Measurements from ENCODE around the gene MRFAP1L1. TPM values are rescaled to one million over a fixed set of nuclear protein-coding genes. Genes with fewer than 3 reads are reported as not detected.

MRFAP1L1 gene
- polyA plus RNA-seq, 3 donors: 7.6 to 19.1 (median 13.8) TPM

DNA sequence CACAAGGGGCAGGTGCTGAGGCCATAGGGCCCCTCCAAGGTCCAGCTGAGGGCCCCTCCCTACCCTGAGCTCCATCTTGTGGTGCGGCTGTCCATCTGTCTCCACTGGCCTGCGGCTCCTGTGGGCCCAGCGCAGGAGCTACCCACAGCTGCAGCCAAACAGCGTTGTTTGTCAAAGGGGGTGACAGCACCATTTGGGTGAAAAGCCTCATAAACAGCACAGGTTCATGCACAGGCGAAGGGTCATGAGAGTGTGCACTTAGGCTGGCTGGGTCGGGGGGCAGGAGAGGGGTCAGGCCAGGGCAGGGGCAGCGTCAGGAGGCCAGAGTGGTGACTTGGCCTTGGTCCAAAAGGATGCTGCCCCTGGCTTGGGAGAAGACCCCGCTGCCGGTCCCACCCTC is 38.6 kb upstream of the MRFAP1L1 start:
- Histone ChIP-seq H3K9ac (ENCODE audit: insufficient read depth, low read length, poor library complexity, severe bottlenecking) (no peak overlapping the region), H3K27me3 (ENCODE audit: control insufficient read depth in 2 of 2, insufficient read depth in 2 of 2, low read length in 2 of 2) (no peaks in the 10 kb centered on the region), H2AFZ (ENCODE audit: insufficient read depth, low read depth, low read length, poor library complexity, severe bottlenecking) (no peak overlapping the region), H4K20me1 (ENCODE audit: insufficient read depth, low read length) (no peaks in the 10 kb centered on the region), H3K9me3 (replicated peaks in 1 of 2; ENCODE audit: control insufficient read depth in 1 of 2, insufficient read depth in 1 of 2, low read length in 2 of 2) (no peaks in the 10 kb centered on the region), H3K36me3 (replicated peaks in 1 of 2; ENCODE audit: control insufficient read depth in 1 of 2, insufficient read depth in 2 of 2, low read length in 2 of 2) (no peaks in the 10 kb centered on the region), H3K4me1 (ENCODE audit: control insufficient read depth in 1 of 2, insufficient read depth in 2 of 2, low read length in 2 of 2) (peaks cover 18 to 20% of the 10 kb centered on the region in 2 donors), H3K79me2 (ENCODE audit: insufficient read depth, low read length) (no peaks in the 10 kb centered on the region), H3K4me2 (replicated peaks; ENCODE audit: extremely low read depth, low read length, poor library complexity, severe bottlenecking) (no peak overlapping the region), H3K27ac (ENCODE audit: low read depth in 1 of 2, low read length in 2 of 2) (no peak overlapping the region), H3K4me3 (replicated peaks in 1 of 3; ENCODE audit: low read depth in 2 of 3, low read length in 3 of 3) (no peak overlapping the region)
- H3K4me3 Mint-ChIP-seq: no peak overlapping the region
- peaks cover 0 to 2% (median 0%) of the 10 kb centered on the region in 7 donors for H3K9me3 Mint-ChIP-seq
- 100% methylated on average over 5 of the region's 9 CpGs for WGBS (ENCODE audit: insufficient coverage)
- H3K36me3 Mint-ChIP-seq: no peaks in the 10 kb centered on the region
- no peak for DNase-seq
- TF ChIP-seq, protein P1, sequence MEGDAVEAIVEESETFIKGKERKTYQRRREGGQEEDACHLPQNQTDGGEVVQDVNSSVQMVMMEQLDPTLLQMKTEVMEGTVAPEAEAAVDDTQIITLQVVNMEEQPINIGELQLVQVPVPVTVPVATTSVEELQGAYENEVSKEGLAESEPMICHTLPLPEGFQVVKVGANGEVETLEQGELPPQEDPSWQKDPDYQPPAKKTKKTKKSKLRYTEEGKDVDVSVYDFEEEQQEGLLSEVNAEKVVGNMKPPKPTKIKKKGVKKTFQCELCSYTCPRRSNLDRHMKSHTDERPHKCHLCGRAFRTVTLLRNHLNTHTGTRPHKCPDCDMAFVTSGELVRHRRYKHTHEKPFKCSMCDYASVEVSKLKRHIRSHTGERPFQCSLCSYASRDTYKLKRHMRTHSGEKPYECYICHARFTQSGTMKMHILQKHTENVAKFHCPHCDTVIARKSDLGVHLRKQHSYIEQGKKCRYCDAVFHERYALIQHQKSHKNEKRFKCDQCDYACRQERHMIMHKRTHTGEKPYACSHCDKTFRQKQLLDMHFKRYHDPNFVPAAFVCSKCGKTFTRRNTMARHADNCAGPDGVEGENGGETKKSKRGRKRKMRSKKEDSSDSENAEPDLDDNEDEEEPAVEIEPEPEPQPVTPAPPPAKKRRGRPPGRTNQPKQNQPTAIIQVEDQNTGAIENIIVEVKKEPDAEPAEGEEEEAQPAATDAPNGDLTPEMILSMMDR (IDR thresholded peaks at IDR 0.05): no peak
- peaks cover 20% of the 10 kb centered on the region for H3K4me1 Mint-ChIP-seq
- peaks cover 4 to 8% (median 5%) of the 10 kb centered on the region in 3 donors for H3K27me3 Mint-ChIP-seq (ENCODE audit: low read depth in 3 of 3)
- H3K27ac Mint-ChIP-seq: no peak overlapping the region
- intact Hi-C loops (cut with micrococcal nuclease): no loop called here

DNA sequence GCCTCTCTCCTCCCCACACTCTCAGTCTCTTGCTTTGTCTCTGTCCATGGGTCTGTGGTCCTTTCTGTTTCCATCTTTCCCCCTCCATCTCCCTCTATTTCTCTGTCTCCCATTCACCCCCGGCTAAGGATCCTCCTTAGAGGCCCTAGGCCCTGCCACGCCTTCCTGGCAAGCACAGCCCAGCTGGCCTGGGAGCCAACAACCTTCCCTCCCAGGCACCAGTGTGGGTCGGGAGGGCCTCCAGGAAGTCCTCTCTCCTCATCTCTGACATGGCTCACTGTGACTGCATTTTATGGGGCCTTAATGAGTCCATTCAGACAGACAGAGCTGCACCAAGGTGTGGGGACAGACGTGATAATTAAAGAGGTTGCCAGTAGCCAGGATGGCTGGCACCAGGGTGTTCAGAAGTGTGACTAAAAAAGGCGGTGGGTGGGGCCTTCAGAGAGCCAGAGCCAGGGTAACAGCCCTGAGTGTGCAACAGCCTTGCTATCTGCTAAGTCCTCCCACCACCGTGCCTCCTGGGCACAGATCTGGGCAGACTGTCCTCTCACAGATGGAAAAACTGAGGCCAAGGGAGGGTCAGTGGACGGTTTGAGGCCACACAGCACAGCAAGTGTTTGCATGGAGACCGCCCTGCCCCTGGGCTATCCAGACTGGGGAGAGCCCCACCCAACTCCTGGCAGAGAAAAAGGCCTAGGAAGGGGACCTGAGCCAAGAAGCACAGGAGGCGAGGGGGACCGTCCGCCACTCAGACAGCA is 37.8 kb upstream of the MRFAP1L1 start:
- H3K4me1 Mint-ChIP-seq: peaks cover 14% of the 10 kb centered on the region
- peaks cover 0 to 2% (median 0%) of the 10 kb centered on the region in 7 donors for H3K9me3 Mint-ChIP-seq
- H3K4me1 ChIP-seq (ENCODE audit: control insufficient read depth in 1 of 2, insufficient read depth in 2 of 2, low read length in 2 of 2): peaks cover 10 to 12% of the 10 kb centered on the region in 2 donors
- no peak overlapping the region for H2AFZ ChIP-seq (ENCODE audit: insufficient read depth, low read depth, low read length, poor library complexity, severe bottlenecking)
- H4K20me1 ChIP-seq (ENCODE audit: insufficient read depth, low read length): no peaks in the 10 kb centered on the region
- no peaks in the 10 kb centered on the region for H3K9me3 ChIP-seq (replicated peaks in 1 of 2; ENCODE audit: control insufficient read depth in 1 of 2, insufficient read depth in 1 of 2, low read length in 2 of 2)
- DNase-seq: no peak
- no peak overlapping the region for H3K4me3 Mint-ChIP-seq
- no peaks in the 10 kb centered on the region for H3K79me2 ChIP-seq (ENCODE audit: insufficient read depth, low read length)
- no peak overlapping the region for H3K9ac ChIP-seq (ENCODE audit: insufficient read depth, low read length, poor library complexity, severe bottlenecking)
- H3K27me3 Mint-ChIP-seq (ENCODE audit: low read depth in 3 of 3): peaks cover 5 to 10% (median 6%) of the 10 kb centered on the region in 3 donors
- H3K36me3 ChIP-seq (replicated peaks in 1 of 2; ENCODE audit: control insufficient read depth in 1 of 2, insufficient read depth in 2 of 2, low read length in 2 of 2): no peaks in the 10 kb centered on the region
- no peaks in the 10 kb centered on the region for H3K36me3 Mint-ChIP-seq
- TF ChIP-seq, protein P1 (IDR thresholded peaks at IDR 0.05): no peak
- no peak overlapping the region for H3K27ac ChIP-seq (ENCODE audit: low read depth in 1 of 2, low read length in 2 of 2)
- no peak overlapping the region for H3K4me3 ChIP-seq (replicated peaks in 1 of 3; ENCODE audit: low read depth in 2 of 3, low read length in 3 of 3)
- no peaks in the 10 kb centered on the region for H3K27me3 ChIP-seq (ENCODE audit: control insufficient read depth in 2 of 2, insufficient read depth in 2 of 2, low read length in 2 of 2)
- H3K27ac Mint-ChIP-seq: peak overlapping the region in 1 of 7 donors; percentile 40
- H3K4me2 ChIP-seq (replicated peaks; ENCODE audit: extremely low read depth, low read length, poor library complexity, severe bottlenecking): no peak overlapping the region
- WGBS (ENCODE audit: insufficient coverage): 90% methylated on average over 7 of the region's 11 CpGs
- intact Hi-C loops (cut with micrococcal nuclease): no loop called here
